Stimulated activated CD8-positive, alpha-beta memory T cell treated with anti-CD3 and anti-CD28 coated beads, Interleukin-7, amount 100 ng/mL, for 48 hours (primary cell): Measurements from ENCODE around the gene ZNF57.
"Not testable (repeated sequence)": the region's sequence is repeated elsewhere in the genome, so short reads cannot be mapped to it uniquely, and the experiment has no call there.

Source experiments
- DNase-seq, 2 donors: peaks; one replicate each; pipeline ENCODE4 v3.0.0-alpha.2; 2020; ENCODE audit warnings: low read depth in 1 of 2; ENCODE audit errors: extremely low read depth in 1 of 2

The ZNF57 gene

GRCh38 chr19:2950286-2951124, 49.8 kb downstream of the ZNF57 start:
- peak; percentile 99 for DNase-seq

GRCh38 chr19:2952953-2953481, 52.3 kb downstream of the ZNF57 start:
- no peak for DNase-seq

GRCh38 chr19:2957160-2957559, 56.4 kb downstream of the ZNF57 start:
- DNase-seq = no peak

GRCh38 chr19:2960120-2960519, 59.4 kb downstream of the ZNF57 start:
- no peak for DNase-seq

GRCh38 chr19:2962018-2962670, 61.4 kb downstream of the ZNF57 start:
- DNase-seq = peak in 1 of 2 donors; percentile 8

- no peak for DNase-seq
These were observed 62.4 kb downstream of the ZNF57 start for GRCh38 chr19:2963122-2963521.

GRCh38 chr19:2963631-2964030, 62.9 kb downstream of the ZNF57 start:
- not testable (repeated sequence) for DNase-seq

- DNase-seq = no peak
These were observed 64.1 kb downstream of the ZNF57 start for GRCh38 chr19:2964874-2965273.

GRCh38 chr19:2967972-2968371, 67.2 kb downstream of the ZNF57 start:
- no peak for DNase-seq
